ENCODE results near the gene LOX.

The LOX gene

GRCh38 chr5:122054266-122054665, 23.8 kb downstream of the LOX start:
- DNase-seq (ENCODE audit: low read depth in 2 of 2): no peak

- no peak for DNase-seq (ENCODE audit: low read depth in 2 of 2)
These were observed 24.6 kb downstream of the LOX start for GRCh38 chr5:122053181-122054109.

GRCh38 chr5:122051569-122051968, 26.5 kb downstream of the LOX start:
- no peak for DNase-seq (ENCODE audit: low read depth in 2 of 2)

GRCh38 chr5:122050959-122051358, 27.1 kb downstream of the LOX start:
- DNase-seq (ENCODE audit: low read depth in 2 of 2): no peak

- no peak for DNase-seq (ENCODE audit: low read depth in 2 of 2)
These were observed 37.3 kb downstream of the LOX start for GRCh38 chr5:122040636-122041302.

- DNase-seq (ENCODE audit: low read depth in 2 of 2): no peak
These were observed 41.7 kb downstream of the LOX start for GRCh38 chr5:122036326-122036725.

- DNase-seq (ENCODE audit: low read depth in 2 of 2): no peak
These were observed 42.1 kb downstream of the LOX start for GRCh38 chr5:122035913-122036312.

- DNase-seq (ENCODE audit: low read depth in 2 of 2): no peak
These were observed 46.2 kb downstream of the LOX start for GRCh38 chr5:122031836-122032235.

GRCh38 chr5:122030251-122030650, 47.8 kb downstream of the LOX start:
- DNase-seq (ENCODE audit: low read depth in 2 of 2): no peak

- DNase-seq (ENCODE audit: low read depth in 2 of 2): no peak
These were observed 48.2 kb downstream of the LOX start for GRCh38 chr5:122029818-122030217.

GRCh38 chr5:122022966-122023365, 55.1 kb downstream of the LOX start:
- DNase-seq (ENCODE audit: low read depth in 2 of 2): no peak

GRCh38 chr5:122019919-122020590, 58.0 kb downstream of the LOX start:
- DNase-seq (ENCODE audit: low read depth in 2 of 2): no peak

GRCh38 chr5:122015471-122015870, 62.6 kb downstream of the LOX start:
- no peak for DNase-seq (ENCODE audit: low read depth in 2 of 2)

- DNase-seq (ENCODE audit: low read depth in 2 of 2): no peak
These were observed 63.7 kb downstream of the LOX start for GRCh38 chr5:122014236-122014935.

All from stimulated activated CD8-positive, alpha-beta memory T cell treated with anti-CD3 and anti-CD28 coated beads, Interleukin-15, amount 100 ng/mL, for 4 hours (primary cell).